HCT116 (cell line): Measurements from ENCODE around the gene DPH3. TPM values are rescaled to one million over a fixed set of nuclear protein-coding genes. Genes with fewer than 3 reads are reported as not detected.

ENCODE experiments used
- ATAC-seq: fragments of 200-7000 bp; cut with Tn5 transposase; 2 replicates; pipeline ENCODE4 v1.9.1; 2020; ENCODE audit warnings: mild to moderate bottlenecking, moderate library complexity
- BruUV-seq: library from RNA; stranded (reverse); fragments of 400-500 nt; replicated peaks from 2 replicates; lab custom pipeline; 2021; lab: Mats Ljungman, UMichigan
- CTCF ChIA-PET: fragments of 300-600 bp; sonication (Branson Sonifier 250); formaldehyde crosslinking; loops from one replicate; lab custom pipeline; 2021; ENCODE audit warnings: antibody characterized with exemption; lab: Charles Lee
- POLR2A ChIA-PET: fragments of 300-600, 350-600 bp; sonication (Branson Sonifier 250); formaldehyde crosslinking; loops from one replicate; lab custom pipeline; 2021; ENCODE audit warnings: antibody characterized with exemption; lab: Charles Lee
- RAD21 ChIA-PET, 2 experiments: fragments of 300-600 bp; sonication (Branson Sonifier 250); formaldehyde crosslinking; loops; one replicate each; lab custom pipeline; 2023; ENCODE audit warnings: low total read pairs in 2 of 2; ENCODE audit not compliant: uncharacterized antibody in 2 of 2, unreplicated experiment in 2 of 2, low non-redundant PET in 1 of 2; lab: Charles Lee
- DNase-seq: peaks from one replicate; pipeline ENCODE4 v3.0.0-alpha.2; 2010; ENCODE audit warnings: low read depth, low spot score
- H2AFZ ChIP-seq: fragments of 200-600 bp; shearing (Covaris generic), sonication (generic); 2 replicates; pipeline ENCODE4 v1.6.1; 2017; ENCODE audit warnings: low read depth, mixed run types, mixed read lengths, antibody characterized with exemption, low read length; ENCODE audit not compliant: poor library complexity, severe bottlenecking
- H3K27ac ChIP-seq: 2 replicates; pipeline ENCODE4 v1.5.1; 2012; ENCODE audit warnings: low read depth, low read length
- H3K27me3 ChIP-seq: fragments of 200-600 bp; sonication (generic); 2 replicates; pipeline ENCODE4 v1.6.1; 2016; ENCODE audit warnings: mixed run types, low read length, mixed read lengths; ENCODE audit not compliant: insufficient read depth
- H3K36me3 ChIP-seq, 2 experiments: fragments of 200-500 bp in 1 of 2; fragments of 200-600 bp in 1 of 2; sonication (Bioruptor generic) in 1 of 2; sonication (generic) in 1 of 2; 2 replicates each; pipeline versions ENCODE4 v1.5.1 to v1.6.1; 2014 to 2016; ENCODE audit warnings: low read length in 2 of 2, inconsistent platforms in 1 of 2, mixed read lengths in 1 of 2, mixed run types in 1 of 2; ENCODE audit not compliant: insufficient read depth in 2 of 2, control insufficient read depth in 1 of 2
- H3K4me1 ChIP-seq, 2 experiments: fragments of 200-600 bp in 1 of 2; sonication (generic) in 1 of 2; 2 replicates each; pipeline versions ENCODE4 v1.5.1 to v1.6.1; 2012 to 2017; ENCODE audit warnings: low read length in 2 of 2, inconsistent platforms in 1 of 2, mild to moderate bottlenecking in 1 of 2, mixed read lengths in 1 of 2, mixed run types in 1 of 2, moderate library complexity in 1 of 2; ENCODE audit not compliant: insufficient read depth in 2 of 2, control insufficient read depth in 1 of 2
- H3K4me2 ChIP-seq: fragments of 200-600 bp; sonication (generic); 2 replicates; pipeline ENCODE4 v1.6.1; 2017; ENCODE audit warnings: mixed run types, low read length, mixed read lengths
- H3K4me3 ChIP-seq, 2 experiments: fragments of 200-600 bp in 1 of 2; sonication (generic) in 1 of 2; replicated peaks in 1 of 2; 2 replicates each; pipeline ENCODE4 v1.5.1; 2011 to 2016; ENCODE audit warnings: low read length in 2 of 2, control low read depth in 1 of 2, low read depth in 1 of 2, mild to moderate bottlenecking in 1 of 2, mixed read lengths in 1 of 2, mixed run types in 1 of 2
- H3K79me2 ChIP-seq: fragments of 200-600 bp; sonication (generic); 2 replicates; pipeline ENCODE4 v1.6.1; 2017; ENCODE audit warnings: mild to moderate bottlenecking, mixed run types, low read length, moderate library complexity, mixed read lengths; ENCODE audit not compliant: insufficient read depth
- H3K9ac ChIP-seq: fragments of 200-600 bp; sonication (generic); 2 replicates; pipeline ENCODE4 v1.6.1; 2016; ENCODE audit warnings: low read length, mixed read lengths
- H3K9me2 ChIP-seq: fragments of 200-600 bp; sonication (generic), shearing (Covaris generic); 2 replicates; pipeline ENCODE4 v1.6.1; 2017; ENCODE audit warnings: mixed run types, mild to moderate bottlenecking, moderate library complexity; ENCODE audit not compliant: insufficient read depth
- H3K9me3 ChIP-seq, 2 experiments: fragments of 200-500 bp in 1 of 2; fragments of 200-600 bp in 1 of 2; sonication (Bioruptor generic) in 1 of 2; sonication (generic) in 1 of 2; 2 replicates each; pipeline ENCODE4 v1.6.1; 2014 to 2017; ENCODE audit warnings: low read length in 2 of 2, mixed read lengths in 2 of 2, inconsistent platforms in 1 of 2, low read depth in 1 of 2, mild to moderate bottlenecking in 1 of 2, mixed run types in 1 of 2, moderate library complexity in 1 of 2; ENCODE audit not compliant: control insufficient read depth in 1 of 2, insufficient read depth in 1 of 2
- H4K20me1 ChIP-seq: fragments of 200-600 bp; sonication (generic), shearing (Covaris generic); 2 replicates; pipeline ENCODE4 v1.6.1; 2017; ENCODE audit warnings: mixed run types, mild to moderate bottlenecking, moderate library complexity; ENCODE audit not compliant: insufficient read depth
- ATF3 ChIP-seq: IDR thresholded peaks from 2 replicates; pipeline ENCODE4 v1.6.1; 2012
- CEBPB ChIP-seq: IDR thresholded peaks from 2 replicates; pipeline ENCODE4 v1.6.1; 2012; ENCODE audit warnings: low read depth
- CTCF ChIP-seq, 3 experiments: fragments of 200-600 bp in 1 of 3; sonication (generic) in 1 of 3; IDR thresholded peaks in 2 of 3; conservative IDR thresholded peaks in 1 of 3; 2 replicates each; pipeline ENCODE4 v1.5.1; 2012 to 2017; ENCODE audit warnings: low read depth in 2 of 3, low read length in 2 of 3, antibody characterized with exemption in 1 of 3, borderline replicate concordance in 1 of 3, control low read depth in 1 of 3, mild to moderate bottlenecking in 1 of 3, mixed read lengths in 1 of 3, mixed run types in 1 of 3, moderate library complexity in 1 of 3; ENCODE audit not compliant: insufficient read depth in 1 of 3
- EGR1 ChIP-seq: IDR thresholded peaks from 2 replicates; pipeline ENCODE4 v1.6.1; 2012; ENCODE audit warnings: low read depth
- ELF1 ChIP-seq: IDR thresholded peaks from 2 replicates; pipeline ENCODE4 v1.6.1; 2012; ENCODE audit warnings: low read depth, borderline replicate concordance
- EZH2 ChIP-seq: fragments of 200-600 bp; sonication (generic); IDR thresholded peaks from 2 replicates; pipeline ENCODE4 v1.6.1; 2017; ENCODE audit warnings: antibody characterized with exemption, mixed run types
- EZH2phosphoT487 ChIP-seq: fragments of 200-600 bp; IDR thresholded peaks from 2 replicates; pipeline ENCODE4 v1.6.1; 2018; ENCODE audit warnings: antibody characterized with exemption, borderline replicate concordance
- JUND ChIP-seq: IDR thresholded peaks from 2 replicates; pipeline ENCODE4 v1.6.1; 2012
- MAX ChIP-seq: IDR thresholded peaks from 2 replicates; pipeline ENCODE4 v1.6.1; 2012
- POLR2AphosphoS5 ChIP-seq: IDR thresholded peaks from 2 replicates; pipeline ENCODE4 v1.6.1; 2011; ENCODE audit warnings: mild to moderate bottlenecking, low read depth, low read length, moderate library complexity
- RAD21 ChIP-seq: IDR thresholded peaks from 2 replicates; pipeline ENCODE4 v1.6.1; 2012; ENCODE audit warnings: low read depth, mild to moderate bottlenecking
- REST ChIP-seq: IDR thresholded peaks from 2 replicates; pipeline ENCODE4 v1.6.1; 2012; ENCODE audit warnings: low read depth
- SIN3A ChIP-seq: IDR thresholded peaks from 2 replicates; pipeline ENCODE4 v1.6.1; 2012; ENCODE audit warnings: low read depth
- SP1 ChIP-seq: IDR thresholded peaks from 2 replicates; pipeline ENCODE4 v1.6.1; 2012; ENCODE audit warnings: low read depth
- SRF ChIP-seq: IDR thresholded peaks from 2 replicates; pipeline ENCODE4 v1.6.1; 2012; ENCODE audit warnings: low read depth
- YY1 ChIP-seq: IDR thresholded peaks from 2 replicates; pipeline ENCODE4 v1.6.1; 2011; ENCODE audit warnings: low read length, low read depth, moderate library complexity, mild to moderate bottlenecking; ENCODE audit not compliant: insufficient replicate concordance; ENCODE audit errors: extremely low read depth
- ZBTB33 ChIP-seq: IDR thresholded peaks from 2 replicates; pipeline ENCODE4 v1.6.1; 2011; ENCODE audit warnings: mild to moderate bottlenecking, low read length, moderate library complexity; ENCODE audit not compliant: insufficient replicate concordance; ENCODE audit errors: extremely low read depth
- ZFX ChIP-seq: fragments of 450-650 bp; IDR thresholded peaks from 2 replicates; pipeline ENCODE4 v1.6.1; 2017
- ZNF274 ChIP-seq: fragments of 200-500 bp; sonication (Bioruptor generic); IDR thresholded peaks from 2 replicates; pipeline ENCODE4 v1.6.1; 2014; ENCODE audit warnings: mild to moderate bottlenecking, low read depth, low read length, inconsistent platforms
- intact Hi-C: fragments of 100-400 bp; cut with micrococcal nuclease; formaldehyde crosslinking; loops from 2 replicates; pipeline ENCODE4 v1.10.0; 2022
- total RNA-seq: library from RNA; stranded (reverse); gene quantifications from one replicate; pipeline ENCODE4 v1.2.1, GENCODE V29; 2021; ENCODE audit not compliant: unreplicated experiment

DPH3 gene
- total RNA-seq, 1 experiment from 2014 or later = 13.8 TPM

GRCh38 chr3:16305111-16305541 lies 40.4 kb upstream of the DPH3 start:
- intact Hi-C loops = no loop called here
- Histone ChIP-seq H3K27me3 (no peaks in the 10 kb centered on the region), H4K20me1 (no peaks in the 10 kb centered on the region), H3K9ac (no peak overlapping the region), H3K9me3 (no peaks in the 10 kb centered on the region), H3K36me3 (peaks cover 0 to 10% of the 10 kb centered on the region in 2 experiments; a peak in 2 of 4 replicates), H3K4me2 (no peak overlapping the region), H3K4me3 (no peak overlapping the region), H2AFZ (no peak overlapping the region), H3K4me1 (peaks cover 4 to 12% of the 10 kb centered on the region in 2 experiments; a peak in 3 of 4 replicates), H3K9me2 (no peaks in the 10 kb centered on the region), H3K79me2 (no peaks in the 10 kb centered on the region; the same call in 1 of the 2 replicates), H3K27ac (no peak overlapping the region)
- no TSS peak for BruUV-seq
- ATAC-seq (no peak), DNase-seq (no peak)
- ChIA-PET RAD21 (no interaction called here), POLR2A (no interaction called here), CTCF (interaction anchor here (1.5 to 1.8 kb wide), 2 partner anchors 13 to 15 kb away, joined by 3 to 9 read pairs; no protein-coding TSS in a partner anchor)
- no peak for TF ChIP-seq CEBPB
- no peak for TF ChIP-seq SP1
- TF ChIP-seq MAX = no peak
- no peak for TF ChIP-seq ATF3
- no peak for TF ChIP-seq ZFX
- TF ChIP-seq ELF1 = no peak
- no peak for TF ChIP-seq JUND
- TF ChIP-seq EZH2phosphoT487 = no peak
- TF ChIP-seq ZBTB33 = no peak
- no peak for TF ChIP-seq CTCF (IDR thresholded peaks at IDR 0.05 in 2 of 3, conservative IDR thresholded peaks at IDR 0.05 in 1 of 3; ENCODE audit: borderline replicate concordance in 1 of 3, insufficient read depth in 1 of 3, low read depth in 2 of 3, low read length in 2 of 3)
- no peak for TF ChIP-seq RAD21
- no peak for TF ChIP-seq YY1
- TF ChIP-seq EGR1 = no peak
- no peak for TF ChIP-seq POLR2AphosphoS5
- TF ChIP-seq ZNF274 = no peak
- TF ChIP-seq SRF = no peak
- no peak for TF ChIP-seq REST
- no peak for TF ChIP-seq EZH2
- no peak for TF ChIP-seq SIN3A
